NB4 (cell line): ENCODE data around the gene TAF3.

Source experiments
- CTCF ChIP-seq: IDR thresholded peaks from one replicate; pipeline ENCODE4 v1.5.1; 2012; ENCODE audit warnings: low read depth, low read length
- MYC ChIP-seq: IDR thresholded peaks from 2 replicates; pipeline ENCODE4 v1.6.1; 2011; ENCODE audit warnings: low read depth, low read length

DNA sequence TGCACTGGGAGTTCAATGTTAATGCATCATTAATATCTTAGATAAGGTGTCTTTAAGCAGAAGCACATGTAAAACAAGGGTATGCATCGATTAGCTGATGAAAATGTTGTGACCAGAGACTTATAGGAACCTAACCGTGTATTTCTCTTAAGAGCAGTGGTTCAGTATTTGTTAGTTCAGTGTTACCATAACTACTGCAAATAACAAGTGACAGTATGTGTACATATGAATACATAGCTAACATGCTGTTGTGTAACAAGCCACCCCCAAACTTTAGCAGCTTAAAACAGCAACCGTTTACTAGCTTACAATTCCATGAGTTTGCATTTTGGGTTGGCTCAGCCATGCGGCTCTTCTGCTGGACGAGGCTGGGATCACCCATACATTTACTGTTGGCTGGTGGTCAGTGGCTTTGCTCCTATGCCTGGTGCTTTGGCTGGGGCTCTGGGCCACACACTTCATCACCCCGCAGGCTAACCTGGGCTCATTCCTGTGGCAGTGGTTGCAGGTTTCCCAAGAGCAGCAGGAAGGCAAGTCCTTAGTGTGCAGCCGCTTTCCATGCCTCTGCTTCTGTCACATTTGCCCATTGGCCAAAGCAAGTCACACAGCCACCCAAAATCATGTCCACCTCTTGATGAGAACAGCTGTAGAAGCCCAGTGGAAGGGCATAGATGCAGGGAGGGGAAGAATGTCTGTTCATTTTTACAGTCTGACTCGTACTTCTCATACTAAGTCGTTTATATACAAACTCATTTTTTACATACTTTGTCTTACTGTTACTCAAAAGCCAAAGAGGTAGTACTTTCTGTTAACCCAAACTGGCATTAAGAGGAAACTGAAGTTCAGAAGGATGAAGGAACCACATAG is 132.9 kb downstream of the TAF3 start:
- no peak for TF ChIP-seq CTCF
- TF ChIP-seq MYC = no peak
